HepG2 (cell line): ENCODE results near the gene WARS2. TPM values are rescaled to one million over a fixed set of nuclear protein-coding genes. Genes with fewer than 3 reads are reported as not detected.

ENCODE experiments used
- HOXA3 ChIP-seq: sonication (generic); formaldehyde crosslinking; IDR thresholded peaks from 2 replicates; pipeline ENCODE4 v1.5.0; 2020; ENCODE audit warnings: missing genetic modification reagents
- NR3C1 ChIP-seq: sonication (generic); formaldehyde crosslinking; IDR thresholded peaks from 2 replicates; pipeline ENCODE4 v1.4.0; 2020; ENCODE audit warnings: missing genetic modification reagents
- RORA ChIP-seq: sonication (generic); formaldehyde crosslinking; IDR thresholded peaks from 2 replicates; pipeline ENCODE4 v1.5.0; 2020; ENCODE audit warnings: mild to moderate bottlenecking, missing genetic modification reagents, moderate library complexity
- polyA plus RNA-seq, 8 experiments: library from polyadenylated mRNA; depleted of rRNA in 3 of 8; stranded (reverse) in 7 of 8; unstranded in 1 of 8; fragments of >200 nt; fragmentation: Illumina TruSeq in 4 of 8; extraction: Trizol in 4 of 8; gene quantifications; 2 replicates each; pipeline versions ENCODE4 v1.2.1 to v1.2.3, GENCODE V29; 2011 to 2016; ENCODE audit warnings: low read depth in 4 of 8, missing spikeins in 1 of 8, mixed read lengths in 1 of 8; ENCODE audit not compliant: insufficient read depth in 1 of 8
- total RNA-seq, 5 experiments: library from RNA; depleted of rRNA; stranded (reverse); fragments of >200 nt; fragmentation: Illumina TruSeq; extraction: Trizol; gene quantifications; 2 replicates each; pipeline ENCODE4 v1.2.3, GENCODE V29; 2016; ENCODE audit warnings: low read depth in 1 of 5
- TF ChIP-seq, protein P1 (sequence below): sonication (generic); formaldehyde crosslinking; IDR thresholded peaks from 2 replicates; pipeline ENCODE4 v1.4.0; 2020; ENCODE audit warnings: mild to moderate bottlenecking, missing genetic modification reagents
- TF ChIP-seq, protein P2 (sequence below), 2 experiments: fragments of 450-650 bp in 1 of 2; sonication (generic) in 1 of 2; formaldehyde crosslinking in 1 of 2; IDR thresholded peaks; 2 replicates each; pipeline versions ENCODE4 v1.6.1 to v1.8.0; 2016 to 2022; ENCODE audit warnings: antibody characterized with exemption in 1 of 2, mild to moderate bottlenecking in 1 of 2, missing genetic modification reagents in 1 of 2
- TF ChIP-seq, protein P3 (sequence below): sonication (generic); formaldehyde crosslinking; conservative IDR thresholded peaks from 2 replicates; pipeline ENCODE4 v1.8.0; 2022; ENCODE audit warnings: low read depth, missing genetic modification reagents

WARS2 gene
- total and polyA plus RNA-seq, 2 of the 13 experiments (the other 11 are each of a cell fraction or from before 2014, with no cell fraction given), result 12.4 to 18.8 TPM

GRCh38 chr1:119159966-119160365 is 19.5 kb upstream of the WARS2 start (continued):
- TF ChIP-seq, protein P1, sequence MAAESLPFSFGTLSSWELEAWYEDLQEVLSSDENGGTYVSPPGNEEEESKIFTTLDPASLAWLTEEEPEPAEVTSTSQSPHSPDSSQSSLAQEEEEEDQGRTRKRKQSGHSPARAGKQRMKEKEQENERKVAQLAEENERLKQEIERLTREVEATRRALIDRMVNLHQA (CRISPR knock-in tag), result no peak
- no peak for TF ChIP-seq HOXA3 (CRISPR knock-in tag)
- TF ChIP-seq RORA (CRISPR knock-in tag), result no peak
- no peak for TF ChIP-seq NR3C1 (CRISPR knock-in tag)
- TF ChIP-seq, protein P2, sequence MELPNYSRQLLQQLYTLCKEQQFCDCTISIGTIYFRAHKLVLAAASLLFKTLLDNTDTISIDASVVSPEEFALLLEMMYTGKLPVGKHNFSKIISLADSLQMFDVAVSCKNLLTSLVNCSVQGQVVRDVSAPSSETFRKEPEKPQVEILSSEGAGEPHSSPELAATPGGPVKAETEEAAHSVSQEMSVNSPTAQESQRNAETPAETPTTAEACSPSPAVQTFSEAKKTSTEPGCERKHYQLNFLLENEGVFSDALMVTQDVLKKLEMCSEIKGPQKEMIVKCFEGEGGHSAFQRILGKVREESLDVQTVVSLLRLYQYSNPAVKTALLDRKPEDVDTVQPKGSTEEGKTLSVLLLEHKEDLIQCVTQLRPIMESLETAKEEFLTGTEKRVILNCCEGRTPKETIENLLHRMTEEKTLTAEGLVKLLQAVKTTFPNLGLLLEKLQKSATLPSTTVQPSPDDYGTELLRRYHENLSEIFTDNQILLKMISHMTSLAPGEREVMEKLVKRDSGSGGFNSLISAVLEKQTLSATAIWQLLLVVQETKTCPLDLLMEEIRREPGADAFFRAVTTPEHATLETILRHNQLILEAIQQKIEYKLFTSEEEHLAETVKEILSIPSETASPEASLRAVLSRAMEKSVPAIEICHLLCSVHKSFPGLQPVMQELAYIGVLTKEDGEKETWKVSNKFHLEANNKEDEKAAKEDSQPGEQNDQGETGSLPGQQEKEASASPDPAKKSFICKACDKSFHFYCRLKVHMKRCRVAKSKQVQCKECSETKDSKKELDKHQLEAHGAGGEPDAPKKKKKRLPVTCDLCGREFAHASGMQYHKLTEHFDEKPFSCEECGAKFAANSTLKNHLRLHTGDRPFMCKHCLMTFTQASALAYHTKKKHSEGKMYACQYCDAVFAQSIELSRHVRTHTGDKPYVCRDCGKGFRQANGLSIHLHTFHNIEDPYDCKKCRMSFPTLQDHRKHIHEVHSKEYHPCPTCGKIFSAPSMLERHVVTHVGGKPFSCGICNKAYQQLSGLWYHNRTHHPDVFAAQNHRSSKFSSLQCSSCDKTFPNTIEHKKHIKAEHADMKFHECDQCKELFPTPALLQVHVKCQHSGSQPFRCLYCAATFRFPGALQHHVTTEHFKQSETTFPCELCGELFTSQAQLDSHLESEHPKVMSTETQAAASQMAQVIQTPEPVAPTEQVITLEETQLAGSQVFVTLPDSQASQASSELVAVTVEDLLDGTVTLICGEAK (IDR thresholded peaks at IDR 0.05), result no peak
- TF ChIP-seq, protein P2 (CRISPR knock-in tag; IDR thresholded peaks at IDR 0.05), result no peak
- TF ChIP-seq, protein P3, sequence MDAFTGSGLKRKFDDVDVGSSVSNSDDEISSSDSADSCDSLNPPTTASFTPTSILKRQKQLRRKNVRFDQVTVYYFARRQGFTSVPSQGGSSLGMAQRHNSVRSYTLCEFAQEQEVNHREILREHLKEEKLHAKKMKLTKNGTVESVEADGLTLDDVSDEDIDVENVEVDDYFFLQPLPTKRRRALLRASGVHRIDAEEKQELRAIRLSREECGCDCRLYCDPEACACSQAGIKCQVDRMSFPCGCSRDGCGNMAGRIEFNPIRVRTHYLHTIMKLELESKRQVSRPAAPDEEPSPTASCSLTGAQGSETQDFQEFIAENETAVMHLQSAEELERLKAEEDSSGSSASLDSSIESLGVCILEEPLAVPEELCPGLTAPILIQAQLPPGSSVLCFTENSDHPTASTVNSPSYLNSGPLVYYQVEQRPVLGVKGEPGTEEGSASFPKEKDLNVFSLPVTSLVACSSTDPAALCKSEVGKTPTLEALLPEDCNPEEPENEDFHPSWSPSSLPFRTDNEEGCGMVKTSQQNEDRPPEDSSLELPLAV (CRISPR knock-in tag), result no peak
